AG10803 (cell line): ENCODE data around the gene GDAP1L1.

ENCODE experiments used
- DNase-seq: peaks from one replicate; pipeline ENCODE4 v3.0.0; 2010; ENCODE audit warnings: low read depth
- H3K4me3 ChIP-seq: 2 replicates; pipeline ENCODE4 v1.5.1; 2011; ENCODE audit warnings: mild to moderate bottlenecking, low read length, control low read depth
- TF ChIP-seq, protein P1 (sequence below): conservative IDR thresholded peaks from 2 replicates; pipeline ENCODE4 v1.5.1; 2011; ENCODE audit warnings: mild to moderate bottlenecking, low read length, control low read depth, inconsistent platforms

The GDAP1L1 gene

DNA sequence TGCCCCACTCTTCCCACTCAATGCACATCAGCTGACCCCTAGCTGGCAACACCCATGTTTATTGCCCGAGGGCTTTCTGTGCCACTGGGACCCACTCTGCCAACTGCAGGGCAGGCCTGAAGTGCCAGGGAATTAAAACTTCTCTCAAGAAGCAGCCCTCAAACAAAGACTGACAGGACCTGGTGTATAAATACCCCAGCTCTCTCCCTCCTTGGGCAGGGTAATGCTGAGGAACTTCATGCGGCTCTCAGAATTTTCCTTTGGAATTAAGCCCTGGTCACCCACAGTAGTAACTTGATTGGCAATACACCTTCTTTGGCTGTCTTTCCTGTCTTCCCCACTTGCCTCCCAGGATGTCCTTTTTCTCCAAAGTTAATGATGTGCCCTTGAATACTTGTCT, 5.3 kb upstream of the GDAP1L1 start:
- no peak for DNase-seq
- TF ChIP-seq, protein P1, sequence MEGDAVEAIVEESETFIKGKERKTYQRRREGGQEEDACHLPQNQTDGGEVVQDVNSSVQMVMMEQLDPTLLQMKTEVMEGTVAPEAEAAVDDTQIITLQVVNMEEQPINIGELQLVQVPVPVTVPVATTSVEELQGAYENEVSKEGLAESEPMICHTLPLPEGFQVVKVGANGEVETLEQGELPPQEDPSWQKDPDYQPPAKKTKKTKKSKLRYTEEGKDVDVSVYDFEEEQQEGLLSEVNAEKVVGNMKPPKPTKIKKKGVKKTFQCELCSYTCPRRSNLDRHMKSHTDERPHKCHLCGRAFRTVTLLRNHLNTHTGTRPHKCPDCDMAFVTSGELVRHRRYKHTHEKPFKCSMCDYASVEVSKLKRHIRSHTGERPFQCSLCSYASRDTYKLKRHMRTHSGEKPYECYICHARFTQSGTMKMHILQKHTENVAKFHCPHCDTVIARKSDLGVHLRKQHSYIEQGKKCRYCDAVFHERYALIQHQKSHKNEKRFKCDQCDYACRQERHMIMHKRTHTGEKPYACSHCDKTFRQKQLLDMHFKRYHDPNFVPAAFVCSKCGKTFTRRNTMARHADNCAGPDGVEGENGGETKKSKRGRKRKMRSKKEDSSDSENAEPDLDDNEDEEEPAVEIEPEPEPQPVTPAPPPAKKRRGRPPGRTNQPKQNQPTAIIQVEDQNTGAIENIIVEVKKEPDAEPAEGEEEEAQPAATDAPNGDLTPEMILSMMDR: no peak
- no peak overlapping the region for H3K4me3 ChIP-seq

DNA sequence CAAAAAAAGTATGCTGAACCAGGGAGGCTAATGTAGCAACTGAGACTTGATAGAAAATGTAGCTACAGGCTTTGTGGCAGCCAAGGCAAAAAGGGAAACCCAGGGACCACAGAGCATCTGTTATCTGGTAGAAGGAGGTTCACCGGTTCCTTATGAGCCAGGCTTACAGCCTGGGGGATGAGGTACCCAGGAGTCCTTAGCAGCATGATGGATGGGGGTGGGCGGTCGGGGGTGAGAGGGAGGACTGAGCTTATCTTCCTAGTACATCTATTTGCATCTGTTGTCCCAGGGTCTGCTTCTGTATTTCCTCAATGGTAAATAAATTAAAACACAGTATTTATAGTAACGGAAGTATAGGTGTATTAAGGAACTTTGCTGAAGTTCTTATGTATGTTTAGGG, 1.1 kb upstream of the GDAP1L1 start:
- DNase-seq: no peak
- TF ChIP-seq, protein P1: no peak
- H3K4me3 ChIP-seq: no peak overlapping the region

DNA sequence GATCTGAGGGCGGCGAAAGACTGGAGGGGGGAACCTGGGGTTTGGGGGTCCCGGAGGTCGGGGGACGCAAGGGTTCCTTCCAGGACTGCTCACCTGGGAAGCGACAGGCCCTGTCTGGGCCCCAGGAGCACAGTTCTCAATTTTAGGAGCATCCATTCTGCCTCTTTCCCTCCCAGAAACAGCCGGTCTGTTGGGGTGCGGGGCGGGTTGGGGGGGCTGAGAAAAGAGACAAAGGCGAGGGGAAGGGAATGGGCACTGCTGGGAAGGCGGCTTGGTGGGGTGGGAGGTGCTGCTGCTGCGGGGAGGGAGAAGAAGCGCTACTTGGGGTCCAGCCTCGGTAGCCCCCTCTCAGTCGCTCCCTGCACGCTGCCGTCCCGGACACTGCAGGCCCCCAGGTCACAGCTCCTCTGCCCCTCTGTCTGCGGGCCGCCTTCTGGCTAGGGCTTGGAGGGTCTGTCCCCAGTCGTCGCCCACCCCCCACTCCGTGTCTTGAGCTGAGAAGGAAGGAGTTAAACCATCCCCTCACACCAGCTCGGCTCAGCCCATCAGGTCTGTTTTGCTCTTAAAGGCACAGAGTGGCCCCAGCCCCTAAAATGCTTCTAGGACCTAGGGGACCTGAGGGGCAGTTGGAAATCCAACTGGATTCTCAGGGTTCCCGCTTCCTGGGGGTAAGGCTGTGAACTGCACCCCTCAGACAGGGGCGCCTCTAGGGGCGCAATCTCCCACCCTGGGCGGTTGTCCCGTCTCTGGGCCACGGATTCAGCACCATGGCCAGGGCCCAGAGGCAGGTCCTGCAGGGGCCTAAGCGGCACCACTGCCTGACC, 690 bp downstream of the GDAP1L1 start:
- TF ChIP-seq, protein P1: peak; percentile 38
- DNase-seq: peak; percentile 5

DNA sequence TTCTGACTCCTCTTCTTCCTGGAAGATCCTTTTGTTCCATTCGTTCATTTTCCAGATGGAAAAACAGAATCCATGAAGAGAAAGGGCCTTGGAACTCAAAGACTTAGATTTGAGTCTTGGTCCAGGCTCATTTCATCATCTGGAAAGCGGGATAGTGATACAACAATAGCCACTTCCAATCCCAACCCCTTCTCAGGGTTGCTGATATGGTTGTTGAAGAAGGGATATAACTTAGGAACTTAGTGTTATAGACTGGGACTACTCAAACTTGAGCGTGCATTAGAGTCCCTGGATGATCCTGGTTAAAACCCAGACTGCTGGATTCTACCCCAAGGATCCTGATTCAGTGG, 1.3 kb downstream of the GDAP1L1 start:
- DNase-seq: no peak
- H3K4me3 ChIP-seq: no peak overlapping the region
- TF ChIP-seq, protein P1: no peak

More for the DNA sequence above, 690 bp downstream of the GDAP1L1 start:
- H3K4me3 ChIP-seq: no peak overlapping the region

DNA sequence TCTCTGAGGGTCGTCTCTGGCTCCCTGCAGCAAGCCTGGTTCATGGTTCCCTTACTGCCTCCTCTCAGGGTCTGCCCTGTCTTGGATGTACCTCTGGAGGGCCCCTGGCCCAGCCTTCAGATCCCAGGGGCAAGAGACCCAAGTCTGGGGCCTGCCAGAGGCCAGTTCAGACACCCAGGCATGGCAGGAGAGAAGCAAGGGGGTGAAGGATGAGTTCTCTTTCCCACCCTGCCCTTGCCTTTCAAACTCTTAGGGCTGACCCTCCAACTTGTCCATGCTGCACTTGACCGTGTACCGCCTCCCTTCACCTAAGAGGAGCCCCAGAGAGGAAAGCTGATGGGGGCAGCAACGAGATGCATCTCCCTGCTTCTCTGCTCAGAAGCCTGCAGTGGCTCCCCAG, 4.2 kb downstream of the GDAP1L1 start:
- TF ChIP-seq, protein P1: no peak

DNA sequence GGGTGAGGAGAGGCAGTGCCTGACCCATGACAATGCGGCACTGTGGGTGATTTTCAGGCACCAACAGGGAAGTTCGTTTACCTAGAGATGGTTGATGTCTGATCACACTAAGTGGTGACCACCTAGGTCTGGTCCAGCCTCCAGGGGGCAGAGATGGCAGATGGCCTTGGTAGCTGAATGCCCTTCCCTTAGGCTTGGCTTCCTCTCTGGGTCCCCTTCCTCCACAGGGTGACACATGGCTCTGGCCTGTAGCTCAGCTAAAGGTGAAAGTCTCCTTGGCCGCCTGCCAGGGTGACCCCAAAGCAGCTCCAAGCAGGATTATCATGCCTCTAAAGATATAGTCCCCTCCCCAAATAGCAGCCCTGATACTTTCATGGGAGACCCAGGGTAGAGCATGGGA, 6.4 kb downstream of the GDAP1L1 start:
- TF ChIP-seq, protein P1: peak; percentile 8; the same call in 1 of the 2 replicates
- no peak overlapping the region for H3K4me3 ChIP-seq
- DNase-seq: no peak

More for the DNA sequence above, 4.2 kb downstream of the GDAP1L1 start:
- H3K4me3 ChIP-seq: no peak overlapping the region
- DNase-seq: no peak

DNA sequence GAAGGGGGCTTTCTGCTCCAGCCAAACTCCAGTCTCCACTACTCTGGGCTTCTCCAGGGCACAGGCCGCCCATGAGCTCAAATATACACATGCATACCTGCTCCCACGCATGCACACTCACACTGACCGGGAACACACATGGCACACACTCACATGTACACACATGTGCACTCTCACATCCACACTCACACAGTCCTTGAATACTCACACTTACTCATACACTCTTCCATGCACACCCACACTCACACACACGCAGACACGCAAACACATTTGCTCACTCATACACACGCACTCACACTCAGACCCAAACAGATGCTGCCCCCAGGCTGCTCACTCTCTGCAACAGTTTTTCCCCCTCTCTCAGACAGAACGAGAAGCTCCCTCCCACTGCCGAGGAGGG, 7.0 kb downstream of the GDAP1L1 start:
- DNase-seq: no peak
- H3K4me3 ChIP-seq: no peak overlapping the region
- TF ChIP-seq, protein P1: no peak
